OCI-LY3 (cell line): ENCODE data around the gene CIT.

Source experiments
- H2AFZ ChIP-seq: fragments of 200-600, 300-600 bp; shearing (Covaris generic); 2 replicates; pipeline ENCODE4 v1.6.0; 2014; ENCODE audit warnings: antibody characterized with exemption, low read depth, low read length
- H3K27ac ChIP-seq: fragments of 200-600, 300-600 bp; sonication (generic); 2 replicates; pipeline ENCODE4 v1.5.1; 2014; ENCODE audit warnings: mild to moderate bottlenecking, low read length, moderate library complexity, mixed read lengths
- H3K27me3 ChIP-seq: fragments of 200-600, 300-600 bp; sonication (generic); 2 replicates; pipeline ENCODE4 v1.6.1; 2014; ENCODE audit warnings: low read depth, low read length, mixed read lengths
- H3K36me3 ChIP-seq: fragments of 200-600, 300-600 bp; sonication (generic); replicated peaks from 2 replicates; pipeline ENCODE3; 2014; ENCODE audit warnings: low read depth, low read length, mixed read lengths
- H3K4me1 ChIP-seq: fragments of 300-600, 200-600 bp; sonication (generic); 2 replicates; pipeline ENCODE4 v1.6.1; 2014; ENCODE audit warnings: low read length, mixed read lengths
- H3K4me2 ChIP-seq: fragments of 200-600, 300-600 bp; sonication (generic); 2 replicates; pipeline ENCODE4 v1.6.1; 2014; ENCODE audit warnings: low read length, mixed read lengths
- H3K4me3 ChIP-seq: fragments of 300-600, 200-600 bp; sonication (generic); 2 replicates; pipeline ENCODE4 v1.5.1; 2014; ENCODE audit warnings: antibody characterized with exemption, mild to moderate bottlenecking, low read length, moderate library complexity
- H3K79me2 ChIP-seq: fragments of 300-600, 200-600 bp; shearing (Covaris generic); 2 replicates; pipeline ENCODE4 v1.6.1; 2014; ENCODE audit warnings: mild to moderate bottlenecking, low read length, mixed read lengths
- H3K9ac ChIP-seq: fragments of 300-600, 200-600 bp; shearing (Covaris generic); 2 replicates; pipeline ENCODE4 v1.6.0; 2014; ENCODE audit warnings: mild to moderate bottlenecking, low read length, moderate library complexity
- H3K9me3 ChIP-seq: fragments of 200-600, 300-600 bp; shearing (Covaris generic); 2 replicates; pipeline ENCODE4 v1.6.1; 2014; ENCODE audit warnings: low read length, mixed read lengths; ENCODE audit not compliant: insufficient read depth
- H4K20me1 ChIP-seq: fragments of 200-600, 300-600 bp; sonication (generic); 2 replicates; pipeline ENCODE4 v1.6.1; 2016; ENCODE audit warnings: low read length, mixed read lengths; ENCODE audit not compliant: insufficient read depth
- EZH2phosphoT487 ChIP-seq: fragments of 200-600 bp; shearing (Covaris generic); IDR thresholded peaks from 2 replicates; pipeline ENCODE4 v1.6.1; 2018; ENCODE audit warnings: antibody characterized with exemption, mixed run types, low read depth
- TF ChIP-seq, protein P1 (sequence below): fragments of 200-600, 300-600 bp; sonication (generic); IDR thresholded peaks from 2 replicates; pipeline ENCODE4 v1.5.1; 2014; ENCODE audit warnings: antibody characterized with exemption, low read length, low read depth

Gene CIT

GRCh38 chr12:119786539-119786938 is 90.6 kb downstream of the CIT start:
- Histone ChIP-seq H3K4me2 (no peak overlapping the region), H3K36me3 (peaks cover 36% of the 10 kb centered on the region), H4K20me1 (no peaks in the 10 kb centered on the region; the same call in 1 of the 2 replicates), H3K4me1 (no peaks in the 10 kb centered on the region), H3K27ac (no peak overlapping the region), H3K4me3 (no peak overlapping the region), H3K9me3 (no peaks in the 10 kb centered on the region), H3K9ac (no peak overlapping the region), H3K79me2 (no peaks in the 10 kb centered on the region), H2AFZ (no peak overlapping the region), H3K27me3 (no peaks in the 10 kb centered on the region)
- TF ChIP-seq, protein P1, sequence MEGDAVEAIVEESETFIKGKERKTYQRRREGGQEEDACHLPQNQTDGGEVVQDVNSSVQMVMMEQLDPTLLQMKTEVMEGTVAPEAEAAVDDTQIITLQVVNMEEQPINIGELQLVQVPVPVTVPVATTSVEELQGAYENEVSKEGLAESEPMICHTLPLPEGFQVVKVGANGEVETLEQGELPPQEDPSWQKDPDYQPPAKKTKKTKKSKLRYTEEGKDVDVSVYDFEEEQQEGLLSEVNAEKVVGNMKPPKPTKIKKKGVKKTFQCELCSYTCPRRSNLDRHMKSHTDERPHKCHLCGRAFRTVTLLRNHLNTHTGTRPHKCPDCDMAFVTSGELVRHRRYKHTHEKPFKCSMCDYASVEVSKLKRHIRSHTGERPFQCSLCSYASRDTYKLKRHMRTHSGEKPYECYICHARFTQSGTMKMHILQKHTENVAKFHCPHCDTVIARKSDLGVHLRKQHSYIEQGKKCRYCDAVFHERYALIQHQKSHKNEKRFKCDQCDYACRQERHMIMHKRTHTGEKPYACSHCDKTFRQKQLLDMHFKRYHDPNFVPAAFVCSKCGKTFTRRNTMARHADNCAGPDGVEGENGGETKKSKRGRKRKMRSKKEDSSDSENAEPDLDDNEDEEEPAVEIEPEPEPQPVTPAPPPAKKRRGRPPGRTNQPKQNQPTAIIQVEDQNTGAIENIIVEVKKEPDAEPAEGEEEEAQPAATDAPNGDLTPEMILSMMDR = no peak
- no peak for TF ChIP-seq EZH2phosphoT487

GRCh38 chr12:119784673-119785072 is 92.4 kb downstream of the CIT start:
- Histone ChIP-seq H3K27me3 (no peaks in the 10 kb centered on the region), H3K36me3 (peaks cover 36% of the 10 kb centered on the region)

GRCh38 chr12:119783787-119784186 is 93.3 kb downstream of the CIT start:
- Histone ChIP-seq H3K36me3 (peaks cover 36% of the 10 kb centered on the region), H3K4me1 (no peaks in the 10 kb centered on the region), H3K27me3 (no peaks in the 10 kb centered on the region), H3K9me3 (no peaks in the 10 kb centered on the region), H2AFZ (no peak overlapping the region), H3K79me2 (no peaks in the 10 kb centered on the region), H4K20me1 (no peaks in the 10 kb centered on the region), H3K27ac (no peak overlapping the region), H3K9ac (no peak overlapping the region), H3K4me2 (no peak overlapping the region), H3K4me3 (no peak overlapping the region)
- TF ChIP-seq, protein P1 = no peak
- no peak for TF ChIP-seq EZH2phosphoT487

More at GRCh38 chr12:119784673-119785072, 92.4 kb downstream of the CIT start:
- Histone ChIP-seq H4K20me1 (no peaks in the 10 kb centered on the region), H3K4me2 (no peak overlapping the region), H3K27ac (no peak overlapping the region), H3K4me3 (no peak overlapping the region), H3K4me1 (no peaks in the 10 kb centered on the region), H3K9ac (no peak overlapping the region), H2AFZ (no peak overlapping the region), H3K9me3 (no peaks in the 10 kb centered on the region), H3K79me2 (no peaks in the 10 kb centered on the region)
- TF ChIP-seq, protein P1 = no peak
- no peak for TF ChIP-seq EZH2phosphoT487

GRCh38 chr12:119781804-119782203 is 95.3 kb downstream of the CIT start:
- Histone ChIP-seq H3K4me3 (no peak overlapping the region), H3K36me3 (peaks cover 36% of the 10 kb centered on the region), H3K4me2 (no peak overlapping the region), H3K9ac (no peak overlapping the region), H3K27me3 (no peaks in the 10 kb centered on the region), H3K9me3 (no peaks in the 10 kb centered on the region), H3K27ac (no peak overlapping the region), H4K20me1 (no peaks in the 10 kb centered on the region), H2AFZ (no peak overlapping the region), H3K79me2 (no peaks in the 10 kb centered on the region), H3K4me1 (no peaks in the 10 kb centered on the region)
- TF ChIP-seq, protein P1 = no peak
- no peak for TF ChIP-seq EZH2phosphoT487
